OCI-LY1 (cell line): ENCODE data around the gene RARG.

Experiments
- H2AFZ ChIP-seq: fragments of 200-600 bp; sonication (generic), shearing (Covaris generic); 2 replicates; pipeline ENCODE4 v1.6.0; 2014; ENCODE audit warnings: antibody characterized with exemption, mild to moderate bottlenecking, low read length
- H3F3A ChIP-seq: fragments of 200-600 bp; sonication (generic), shearing (Covaris generic); 2 replicates; pipeline ENCODE4 v1.6.0; 2014; ENCODE audit warnings: mild to moderate bottlenecking, antibody characterized with exemption, low read length, moderate library complexity; ENCODE audit not compliant: insufficient read depth
- H3K27ac ChIP-seq: fragments of 200-600 bp; sonication (generic); 2 replicates; pipeline ENCODE4 v1.5.1; 2014; ENCODE audit warnings: low read length, mixed run types, mild to moderate bottlenecking, low read depth; ENCODE audit not compliant: poor library complexity, severe bottlenecking
- H3K27me3 ChIP-seq: fragments of 200-600 bp; sonication (generic); 2 replicates; pipeline ENCODE4 v1.6.0; 2014; ENCODE audit warnings: antibody characterized with exemption, mild to moderate bottlenecking, low read length, moderate library complexity; ENCODE audit not compliant: insufficient read depth
- H3K36me3 ChIP-seq: fragments of 200-600 bp; sonication (generic); 2 replicates; pipeline ENCODE4 v1.6.1; 2014; ENCODE audit warnings: mild to moderate bottlenecking, antibody characterized with exemption, low read length, moderate library complexity, mixed read lengths; ENCODE audit not compliant: insufficient read depth
- H3K4me1 ChIP-seq: fragments of 200-600 bp; sonication (generic); 2 replicates; pipeline ENCODE4 v1.5.1; 2014; ENCODE audit warnings: mild to moderate bottlenecking, low read length, moderate library complexity; ENCODE audit not compliant: insufficient read depth, severe bottlenecking
- H3K4me2 ChIP-seq: fragments of 200-600 bp; sonication (generic), shearing (Covaris generic); 2 replicates; pipeline ENCODE4 v1.6.1; 2014; ENCODE audit warnings: low read length
- H3K4me3 ChIP-seq: fragments of 200-600 bp; sonication (generic); 2 replicates; pipeline ENCODE4 v1.5.1; 2014; ENCODE audit warnings: low read length, low read depth, mild to moderate bottlenecking, mixed read lengths; ENCODE audit not compliant: poor library complexity, severe bottlenecking
- H3K79me2 ChIP-seq: fragments of 200-600 bp; shearing (Covaris generic); 2 replicates; pipeline ENCODE4 v1.6.1; 2016; ENCODE audit warnings: mixed run types, low read length, mixed read lengths; ENCODE audit not compliant: insufficient read depth
- H3K9ac ChIP-seq: fragments of 200-600 bp; sonication (generic), shearing (Covaris generic); 2 replicates; pipeline ENCODE4 v1.6.1; 2014; ENCODE audit warnings: mild to moderate bottlenecking, low read length, mixed read lengths
- H3K9me2 ChIP-seq: fragments of 200-600 bp; sonication (generic), shearing (Covaris generic); 2 replicates; pipeline ENCODE4 v1.6.1; 2014; ENCODE audit warnings: low read depth, mild to moderate bottlenecking, low read length, mixed read lengths
- H3K9me3 ChIP-seq: fragments of 200-600 bp; shearing (Covaris generic); 2 replicates; pipeline ENCODE4 v1.6.1; 2014; ENCODE audit warnings: low read length, mixed read lengths
- H4K20me1 ChIP-seq: fragments of 200-600 bp; sonication (generic), shearing (Covaris generic); 2 replicates; pipeline ENCODE4 v1.6.0; 2016; ENCODE audit warnings: mild to moderate bottlenecking, low read length; ENCODE audit not compliant: insufficient read depth
- CTCF ChIP-seq: fragments of 200-600 bp; sonication (generic), shearing (Covaris generic); IDR thresholded peaks from 2 replicates; pipeline ENCODE4 v1.5.1; 2017; ENCODE audit warnings: mild to moderate bottlenecking, antibody characterized with exemption, low read length, moderate library complexity, mixed read lengths
- EZH2 ChIP-seq: fragments of 200-600 bp; sonication (generic), shearing (Covaris generic); IDR thresholded peaks from 2 replicates; pipeline ENCODE4 v1.8.0; 2017; ENCODE audit warnings: borderline replicate concordance, mixed run types, mild to moderate bottlenecking, antibody characterized with exemption, low read length, moderate library complexity, mixed read lengths

RARG gene

GRCh38 chr12:53225635-53226424 lies 6.2 kb downstream of the RARG start:
- Histone ChIP-seq H3K9me3 (no peaks in the 10 kb centered on the region), H3K79me2 (no peaks in the 10 kb centered on the region), H3K4me2 (no peak overlapping the region), H4K20me1 (no peaks in the 10 kb centered on the region), H3K36me3 (no peaks in the 10 kb centered on the region), H3F3A (no peaks in the 10 kb centered on the region), H3K9me2 (no peaks in the 10 kb centered on the region), H3K4me1 (peaks cover 8% of the 10 kb centered on the region), H3K4me3 (no peak overlapping the region), H3K27ac (no peak overlapping the region), H2AFZ (no peak overlapping the region), H3K27me3 (no peaks in the 10 kb centered on the region; the same call in none of the 2 replicates), H3K9ac (no peak overlapping the region)
- TF ChIP-seq EZH2 (no peak), CTCF (no peak)

GRCh38 chr12:53224897-53225634 lies 6.9 kb downstream of the RARG start:
- peaks cover 14% of the 10 kb centered on the region for H3K4me1 ChIP-seq
- H3K4me3 ChIP-seq = no peak overlapping the region
- TF ChIP-seq CTCF (no peak), EZH2 (no peak)
- H2AFZ ChIP-seq = no peak overlapping the region
- no peak overlapping the region for H3K27ac ChIP-seq
- H3F3A ChIP-seq = no peaks in the 10 kb centered on the region
- no peaks in the 10 kb centered on the region for H3K79me2 ChIP-seq
- H3K27me3 ChIP-seq = no peaks in the 10 kb centered on the region; the same call in 1 of the 2 replicates
- no peaks in the 10 kb centered on the region for H3K9me2 ChIP-seq
- H3K9me3 ChIP-seq = no peaks in the 10 kb centered on the region
- no peak overlapping the region for H3K9ac ChIP-seq
- no peaks in the 10 kb centered on the region for H4K20me1 ChIP-seq
- H3K4me2 ChIP-seq = no peak overlapping the region
- H3K36me3 ChIP-seq = no peaks in the 10 kb centered on the region

- H4K20me1 ChIP-seq = no peaks in the 10 kb centered on the region
- no peak overlapping the region for H3K27ac ChIP-seq
- H3F3A ChIP-seq = no peaks in the 10 kb centered on the region
- no peaks in the 10 kb centered on the region for H3K9me3 ChIP-seq
- H3K36me3 ChIP-seq = no peaks in the 10 kb centered on the region
- no peak overlapping the region for H3K4me2 ChIP-seq
- TF ChIP-seq CTCF (peak; percentile 21; the same call in 1 of the 2 replicates), EZH2 (no peak)
- H3K9ac ChIP-seq = no peak overlapping the region
- H3K4me1 ChIP-seq = peaks cover 22% of the 10 kb centered on the region
- H2AFZ ChIP-seq = no peak overlapping the region
- H3K79me2 ChIP-seq = no peaks in the 10 kb centered on the region
- no peaks in the 10 kb centered on the region; the same call in 1 of the 2 replicates for H3K27me3 ChIP-seq
- no peaks in the 10 kb centered on the region for H3K9me2 ChIP-seq
- H3K4me3 ChIP-seq = no peak overlapping the region
Measured at GRCh38 chr12:53224061-53224896, 7.7 kb downstream of the RARG start.
